GM12878 (cell line): ENCODE data around the gene BMPR1B. TPM values are rescaled to one million over a fixed set of nuclear protein-coding genes. Genes with fewer than 3 reads are reported as not detected.

Experiments used
- ATAC-seq: fragments of 200-7000 bp; cut with Tn5 transposase; 3 replicates; pipeline ENCODE4 v1.9.1; 2020; ENCODE audit warnings: mild to moderate bottlenecking, moderate library complexity
- BruUV-seq: library from RNA; stranded (reverse); fragments of 400-500 nt; replicated peaks from 2 replicates; lab custom pipeline; 2021; lab: Mats Ljungman, UMichigan
- CTCF ChIA-PET: fragments of 300-600 bp; sonication (Branson Sonifier 250); formaldehyde crosslinking; extraction: SDS; loops from one replicate; lab custom pipeline; 2021; ENCODE audit warnings: inconsistent platforms; lab: Yijun Ruan, JAX
- POLR2A ChIA-PET: fragments of 350-600 bp; formaldehyde crosslinking; extraction: SDS; loops from one replicate; lab custom pipeline; 2021; ENCODE audit warnings: inconsistent platforms; lab: Charles Lee
- RAD21 ChIA-PET: fragments of 300-600 bp; sonication (Branson Sonifier 250); formaldehyde crosslinking; loops from one replicate; lab custom pipeline; 2023; ENCODE audit warnings: antibody characterized with exemption; ENCODE audit not compliant: unreplicated experiment; lab: Charles Lee
- SMC1A ChIA-PET: fragments of 300-600 bp; sonication (Branson Sonifier 250); formaldehyde crosslinking; loops from one replicate; lab custom pipeline; 2023; ENCODE audit not compliant: unreplicated experiment, uncharacterized antibody; lab: Charles Lee
- DNase-seq: peaks from one replicate; pipeline ENCODE4 v3.0.0-alpha.2; 2011; ENCODE audit warnings: low read depth, low spot score
- FAIRE-seq: peaks from 3 replicates; lab custom pipeline; 2011; peaks lifted over from hg19 to GRCh38; lab: Jason Lieb, UNC
- H2AFZ ChIP-seq: 2 replicates; pipeline ENCODE4 v1.6.0; 2011; ENCODE audit warnings: low read depth, low read length, control low read depth; ENCODE audit not compliant: control insufficient read depth
- H3K27ac ChIP-seq: 2 replicates; pipeline ENCODE4 v1.5.1; 2011; ENCODE audit warnings: control low read depth; ENCODE audit not compliant: control insufficient read depth, insufficient read depth
- H3K27me3 ChIP-seq, 2 experiments: replicated peaks in 1 of 2; 2 replicates each; pipeline versions ENCODE4 v1.6.0 to v1.6.1; 2011; ENCODE audit warnings: low read length in 1 of 2; ENCODE audit not compliant: control insufficient read depth in 2 of 2, insufficient read depth in 2 of 2
- H3K36me3 ChIP-seq, 2 experiments: 2 replicates each; pipeline ENCODE4 v1.5.1; 2011; ENCODE audit warnings: low read length in 1 of 2; ENCODE audit not compliant: control insufficient read depth in 2 of 2, insufficient read depth in 2 of 2
- H3K4me1 ChIP-seq: 2 replicates; pipeline ENCODE4 v1.6.1; 2011; ENCODE audit warnings: mild to moderate bottlenecking, low read length, moderate library complexity, mixed read lengths; ENCODE audit not compliant: control insufficient read depth, insufficient read depth
- H3K4me2 ChIP-seq: 2 replicates; pipeline ENCODE4 v1.6.0; 2011; ENCODE audit warnings: control low read depth; ENCODE audit not compliant: control insufficient read depth, insufficient read depth
- H3K4me3 ChIP-seq: fragments of 200-600 bp; sonication (generic); 2 replicates; pipeline ENCODE4 v1.5.1; 2016
- H3K79me2 ChIP-seq: 2 replicates; pipeline ENCODE4 v1.6.0; 2011; ENCODE audit warnings: low read length; ENCODE audit not compliant: control insufficient read depth, insufficient read depth
- H3K9ac ChIP-seq: 2 replicates; pipeline ENCODE4 v1.8.0; 2011; ENCODE audit warnings: low read length, control low read depth, mixed read lengths; ENCODE audit not compliant: control insufficient read depth, insufficient read depth
- H3K9me3 ChIP-seq: replicated peaks from 3 replicates; pipeline ENCODE4 v1.5.1; 2011; ENCODE audit warnings: mild to moderate bottlenecking, low read length; ENCODE audit not compliant: control insufficient read depth, insufficient read depth
- H4K20me1 ChIP-seq: 2 replicates; pipeline ENCODE4 v1.6.0; 2011; ENCODE audit not compliant: control insufficient read depth, insufficient read depth
- ATF7 ChIP-seq: fragments of 450-650 bp; IDR thresholded peaks from 2 replicates; pipeline ENCODE4 v1.6.1; 2016; ENCODE audit warnings: low read depth, mild to moderate bottlenecking
- CEBPB ChIP-seq, 2 experiments: fragments of 150-350 bp in 1 of 2; IDR thresholded peaks; 2 replicates each; pipeline ENCODE4 v1.6.1; 2012 to 2014; ENCODE audit warnings: low read depth in 2 of 2, low read length in 2 of 2, borderline replicate concordance in 1 of 2, inconsistent platforms in 1 of 2
- CREB1 ChIP-seq: IDR thresholded peaks from 2 replicates; pipeline ENCODE4 v1.6.1; 2012; ENCODE audit warnings: low read depth, mild to moderate bottlenecking, inconsistent platforms
- DPF2 ChIP-seq: fragments of 450-650 bp; IDR thresholded peaks from 2 replicates; pipeline ENCODE4 v1.6.1; 2017; ENCODE audit warnings: mild to moderate bottlenecking
- FOS ChIP-seq: IDR thresholded peaks from 3 replicates; pipeline ENCODE4 v1.6.1; 2011; ENCODE audit warnings: borderline replicate concordance; ENCODE audit not compliant: insufficient read length; ENCODE audit errors: extremely low read depth
- FOXK2 ChIP-seq: fragments of 450-650 bp; IDR thresholded peaks from 2 replicates; pipeline ENCODE4 v1.6.1; 2017; ENCODE audit warnings: mild to moderate bottlenecking, moderate library complexity
- JUNB ChIP-seq: IDR thresholded peaks from 2 replicates; pipeline ENCODE4 v1.6.1; 2016; ENCODE audit warnings: antibody characterized with exemption, mild to moderate bottlenecking
- KDM1A ChIP-seq: fragments of 200-600 bp; sonication (generic); IDR thresholded peaks from 2 replicates; pipeline ENCODE4 v1.6.1; 2016; ENCODE audit warnings: borderline replicate concordance
- NR2C2 ChIP-seq: IDR thresholded peaks from 2 replicates; pipeline ENCODE4 v1.6.1; 2011; ENCODE audit warnings: borderline replicate concordance, low read depth; ENCODE audit not compliant: control insufficient read depth, insufficient read length
- NRF1 ChIP-seq: conservative IDR thresholded peaks from 2 replicates; pipeline ENCODE4 v1.6.1; 2011; ENCODE audit warnings: mild to moderate bottlenecking, low read depth, low read length, improper control_type of control experiment
- PAX5 ChIP-seq: IDR thresholded peaks from 2 replicates; pipeline ENCODE4 v1.6.1; 2011; ENCODE audit warnings: low read depth, low read length, borderline replicate concordance
- RCOR1 ChIP-seq: conservative IDR thresholded peaks from 2 replicates; pipeline ENCODE4 v1.6.1; 2012; ENCODE audit warnings: low read depth, low read length, improper control_type of control experiment
- SIN3A ChIP-seq: IDR thresholded peaks from 2 replicates; pipeline ENCODE4 v1.6.1; 2012; ENCODE audit warnings: low read depth, low read length, improper control_type of control experiment
- SPI1 ChIP-seq: IDR thresholded peaks from 2 replicates; pipeline ENCODE4 v1.6.1; 2011; ENCODE audit warnings: low read depth, mild to moderate bottlenecking, low read length, moderate library complexity, borderline replicate concordance; ENCODE audit not compliant: insufficient read depth
- TBL1XR1 ChIP-seq: IDR thresholded peaks from 2 replicates; pipeline ENCODE4 v1.6.1; 2012; ENCODE audit warnings: low read depth, low read length, improper control_type of control experiment
- ZNF384 ChIP-seq: IDR thresholded peaks from 2 replicates; pipeline ENCODE4 v1.6.1; 2012; ENCODE audit warnings: low read depth, mild to moderate bottlenecking, low read length, improper control_type of control experiment, borderline replicate concordance
- ZNF622 ChIP-seq: fragments of 450-650 bp; IDR thresholded peaks from 2 replicates; pipeline ENCODE4 v1.6.1; 2017; ENCODE audit warnings: mild to moderate bottlenecking, inconsistent platforms
- WGBS: methylation state at CpG from one replicate; pipeline ENCODE4 v1.1.6; 2016; ENCODE audit warnings: low lambda C conversion rate; ENCODE audit not compliant: insufficient replicate concordance, insufficient coverage; ENCODE audit errors: missing lambda C conversion rate; 5-methylcytosine and 5-hydroxymethylcytosine counted together
- in situ Hi-C: fragments of 300-500 bp; cut with MboI; formaldehyde crosslinking; loops from 9 replicates; pipeline ENCODE4 v1.14.3; 2018; ENCODE audit warnings: mixed read lengths
- intact Hi-C: fragments of 100-400 bp; cut with micrococcal nuclease; formaldehyde crosslinking; loops from one replicate; pipeline ENCODE4 v1.14.2; 2022; ENCODE audit not compliant: unreplicated experiment
- polyA plus RNA-seq, 11 experiments: library from polyadenylated mRNA; depleted of rRNA in 4 of 11; unstranded in 6 of 11; stranded (reverse) in 5 of 11; fragments of >200 nt; fragmentation: Nextera tagmentation in 4 of 11; fragmentation: Illumina TruSeq in 1 of 11; extraction: Ambion mirVana in 4 of 11; extraction: Trizol in 1 of 11; gene quantifications; 1 replicate in 1 of 11; 2 replicates in 10 of 11; pipeline versions ENCODE4 v1.2.1 to v1.2.3, GENCODE V29; 2011 to 2016; ENCODE audit warnings: inconsistent platforms in 2 of 11, missing spikeins in 2 of 11, low read depth in 1 of 11
- total RNA-seq, 4 experiments: library from RNA; depleted of rRNA in 3 of 4; stranded (reverse); fragments of >200 nt in 3 of 4; fragmentation: Illumina TruSeq in 1 of 4; extraction: Trizol in 1 of 4; gene quantifications; 2 replicates each; pipeline versions ENCODE4 v1.2.1 to v1.2.3, GENCODE V29; 2013 to 2021
- TF ChIP-seq, protein P1 (sequence below): IDR thresholded peaks from 2 replicates; pipeline ENCODE4 v1.6.1; 2012; ENCODE audit warnings: low read length, inconsistent platforms

BMPR1B gene
- total and polyA plus RNA-seq, 10 of the 15 experiments (the other 5 are each of a cell fraction or from before 2014, with no cell fraction given), result not detected

GRCh38 chr4:95092766-95093165 is 335.0 kb downstream of the BMPR1B start:
- ChIA-PET SMC1A (no interaction called here), POLR2A (no interaction called here), CTCF (interaction anchor here (1.3 to 1.4 kb wide), 2 partner anchors 12 to 470 kb away, joined by 4 to 5 read pairs; no protein-coding TSS in a partner anchor), RAD21 (no interaction called here)
- Histone ChIP-seq H3K27ac (no peak overlapping the region), H3K4me3 (no peak overlapping the region), H4K20me1 (no peaks in the 10 kb centered on the region), H3K4me1 (no peaks in the 10 kb centered on the region), H3K4me2 (no peak overlapping the region), H3K79me2 (no peaks in the 10 kb centered on the region), H2AFZ (no peak overlapping the region), H3K27me3 (no peaks in the 10 kb centered on the region), H3K9ac (no peak overlapping the region), H3K36me3 (no peaks in the 10 kb centered on the region), H3K9me3 (no peaks in the 10 kb centered on the region)
- in situ Hi-C loops (no loop called here), intact Hi-C loops (no loop called here)
- FAIRE-seq (no peak), ATAC-seq (no peak), DNase-seq (no peak)
- no peak for TF ChIP-seq DPF2
- TF ChIP-seq SIN3A, result no peak
- no peak for TF ChIP-seq CREB1
- no peak for TF ChIP-seq PAX5
- TF ChIP-seq RCOR1, result no peak
- TF ChIP-seq SPI1, result no peak
- no peak for TF ChIP-seq TBL1XR1
- no peak for TF ChIP-seq ZNF622
- 14% methylated on average over 3 of the region's 3 CpGs for WGBS
- BruUV-seq, result no TSS peak

GRCh38 chr4:95093460-95093859 is 335.7 kb downstream of the BMPR1B start:
- ChIA-PET RAD21 (no interaction called here), POLR2A (no interaction called here), SMC1A (interaction anchor here (0.7 kb wide), 1 partner anchor 798 kb away, joined by 3 read pairs; no protein-coding TSS in a partner anchor), CTCF (interaction anchor here (1.3 kb wide), 1 partner anchor 471 kb away, joined by 4 read pairs; no protein-coding TSS in a partner anchor)
- Histone ChIP-seq H3K4me1 (no peaks in the 10 kb centered on the region), H3K36me3 (no peaks in the 10 kb centered on the region), H4K20me1 (no peaks in the 10 kb centered on the region), H3K9ac (no peak overlapping the region), H3K4me2 (no peak overlapping the region), H3K9me3 (no peaks in the 10 kb centered on the region), H3K4me3 (no peak overlapping the region), H3K27ac (no peak overlapping the region), H3K79me2 (no peaks in the 10 kb centered on the region), H3K27me3 (no peaks in the 10 kb centered on the region), H2AFZ (no peak overlapping the region)
- in situ Hi-C loops, result no loop called here
- BruUV-seq, result no TSS peak
- 51% methylated on average over 2 of the region's 2 CpGs for WGBS
- FAIRE-seq (no peak), ATAC-seq (no peak), DNase-seq (no peak)
- intact Hi-C loops, result no loop called here
- no peak for TF ChIP-seq JUNB
- no peak for TF ChIP-seq FOS
- TF ChIP-seq FOXK2, result no peak
- no peak for TF ChIP-seq ATF7
- no peak for TF ChIP-seq CEBPB (IDR thresholded peaks at IDR 0.05; ENCODE audit: borderline replicate concordance in 1 of 2, low read depth in 2 of 2, low read length in 2 of 2)
- no peak for TF ChIP-seq NR2C2
- TF ChIP-seq, protein P1, sequence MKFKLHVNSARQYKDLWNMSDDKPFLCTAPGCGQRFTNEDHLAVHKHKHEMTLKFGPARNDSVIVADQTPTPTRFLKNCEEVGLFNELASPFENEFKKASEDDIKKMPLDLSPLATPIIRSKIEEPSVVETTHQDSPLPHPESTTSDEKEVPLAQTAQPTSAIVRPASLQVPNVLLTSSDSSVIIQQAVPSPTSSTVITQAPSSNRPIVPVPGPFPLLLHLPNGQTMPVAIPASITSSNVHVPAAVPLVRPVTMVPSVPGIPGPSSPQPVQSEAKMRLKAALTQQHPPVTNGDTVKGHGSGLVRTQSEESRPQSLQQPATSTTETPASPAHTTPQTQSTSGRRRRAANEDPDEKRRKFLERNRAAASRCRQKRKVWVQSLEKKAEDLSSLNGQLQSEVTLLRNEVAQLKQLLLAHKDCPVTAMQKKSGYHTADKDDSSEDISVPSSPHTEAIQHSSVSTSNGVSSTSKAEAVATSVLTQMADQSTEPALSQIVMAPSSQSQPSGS, result no peak
- no peak for TF ChIP-seq NRF1
- no peak for TF ChIP-seq ZNF384
- no peak for TF ChIP-seq KDM1A
- no peak for TF ChIP-seq ZNF622
- no peak for TF ChIP-seq SIN3A
